Fibroblast of the aortic adventitia (primary cell): ENCODE results near the gene RAB4A. TPM values are rescaled to one million over a fixed set of nuclear protein-coding genes. Genes with fewer than 3 reads are reported as not detected.

ENCODE experiments used
- DNase-seq: peaks from one replicate; pipeline ENCODE4 v3.0.0-alpha.2; 2010; ENCODE audit warnings: low read depth
- H3K4me3 ChIP-seq: 2 replicates; pipeline ENCODE4 v1.5.1; 2011; ENCODE audit warnings: low read depth, mild to moderate bottlenecking, control low read depth, low read length, moderate library complexity
- total RNA-seq: library from RNA; depleted of rRNA; stranded (reverse); fragments of >200 nt; gene quantifications from 2 replicates; pipeline ENCODE4 v1.2.3, GENCODE V29; 2012; ENCODE audit warnings: low replicate concordance
- TF ChIP-seq, protein P1 (sequence below): IDR thresholded peaks from 2 replicates; pipeline ENCODE4 v1.5.1; 2011; ENCODE audit warnings: mild to moderate bottlenecking, low read length, control low read depth, inconsistent platforms; ENCODE audit not compliant: insufficient read depth

RAB4A gene
- total RNA-seq, 1 donor = 30.8 TPM

DNA sequence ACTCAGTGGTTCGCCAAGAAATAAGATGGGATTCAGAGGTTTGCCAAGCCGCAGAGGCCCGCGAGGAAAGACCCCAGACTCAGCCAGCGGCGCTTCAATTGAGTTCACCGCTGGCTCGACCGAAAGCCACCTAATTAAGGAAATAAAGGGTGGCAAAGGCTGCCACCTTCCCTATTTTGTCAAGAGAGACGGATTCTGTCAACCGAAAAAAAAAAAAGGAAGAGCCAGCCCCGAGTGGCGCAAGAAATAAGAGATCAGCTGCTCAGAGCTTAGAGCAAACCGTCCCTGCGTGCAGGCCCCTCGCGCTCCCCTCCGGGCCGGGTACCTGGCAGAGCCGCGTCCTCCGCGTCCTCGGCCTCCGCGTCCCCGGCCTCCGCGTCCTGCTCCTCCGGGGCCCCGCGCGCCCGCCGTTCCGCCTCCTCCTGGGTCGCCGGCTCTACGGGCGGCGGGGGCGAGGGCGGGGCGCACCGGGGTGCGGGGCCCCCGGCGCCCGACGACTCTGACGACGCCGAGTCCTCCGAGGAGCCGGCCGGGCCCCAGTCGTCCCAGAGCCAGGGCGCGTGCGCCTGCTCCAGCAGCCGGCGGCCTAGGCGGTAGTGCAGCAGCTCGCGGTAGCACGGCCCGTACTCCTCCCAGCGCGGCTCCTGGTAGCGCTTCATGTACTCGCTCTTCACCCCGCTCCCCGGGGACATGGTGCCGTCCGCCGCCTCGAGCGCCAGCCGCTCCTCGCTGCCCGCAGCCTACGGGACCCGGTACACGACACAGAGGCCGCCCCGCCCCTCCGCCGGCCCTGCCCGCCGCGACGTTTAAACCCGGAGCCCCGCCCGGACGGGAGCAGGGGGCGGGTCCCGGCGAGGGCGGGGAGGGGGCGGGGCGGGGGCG lies 71.1 kb downstream of the RAB4A start:
- peak; percentile 50 for DNase-seq
- TF ChIP-seq, protein P1, sequence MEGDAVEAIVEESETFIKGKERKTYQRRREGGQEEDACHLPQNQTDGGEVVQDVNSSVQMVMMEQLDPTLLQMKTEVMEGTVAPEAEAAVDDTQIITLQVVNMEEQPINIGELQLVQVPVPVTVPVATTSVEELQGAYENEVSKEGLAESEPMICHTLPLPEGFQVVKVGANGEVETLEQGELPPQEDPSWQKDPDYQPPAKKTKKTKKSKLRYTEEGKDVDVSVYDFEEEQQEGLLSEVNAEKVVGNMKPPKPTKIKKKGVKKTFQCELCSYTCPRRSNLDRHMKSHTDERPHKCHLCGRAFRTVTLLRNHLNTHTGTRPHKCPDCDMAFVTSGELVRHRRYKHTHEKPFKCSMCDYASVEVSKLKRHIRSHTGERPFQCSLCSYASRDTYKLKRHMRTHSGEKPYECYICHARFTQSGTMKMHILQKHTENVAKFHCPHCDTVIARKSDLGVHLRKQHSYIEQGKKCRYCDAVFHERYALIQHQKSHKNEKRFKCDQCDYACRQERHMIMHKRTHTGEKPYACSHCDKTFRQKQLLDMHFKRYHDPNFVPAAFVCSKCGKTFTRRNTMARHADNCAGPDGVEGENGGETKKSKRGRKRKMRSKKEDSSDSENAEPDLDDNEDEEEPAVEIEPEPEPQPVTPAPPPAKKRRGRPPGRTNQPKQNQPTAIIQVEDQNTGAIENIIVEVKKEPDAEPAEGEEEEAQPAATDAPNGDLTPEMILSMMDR = no peak
- peak overlapping the region; percentile 84 for H3K4me3 ChIP-seq

DNA sequence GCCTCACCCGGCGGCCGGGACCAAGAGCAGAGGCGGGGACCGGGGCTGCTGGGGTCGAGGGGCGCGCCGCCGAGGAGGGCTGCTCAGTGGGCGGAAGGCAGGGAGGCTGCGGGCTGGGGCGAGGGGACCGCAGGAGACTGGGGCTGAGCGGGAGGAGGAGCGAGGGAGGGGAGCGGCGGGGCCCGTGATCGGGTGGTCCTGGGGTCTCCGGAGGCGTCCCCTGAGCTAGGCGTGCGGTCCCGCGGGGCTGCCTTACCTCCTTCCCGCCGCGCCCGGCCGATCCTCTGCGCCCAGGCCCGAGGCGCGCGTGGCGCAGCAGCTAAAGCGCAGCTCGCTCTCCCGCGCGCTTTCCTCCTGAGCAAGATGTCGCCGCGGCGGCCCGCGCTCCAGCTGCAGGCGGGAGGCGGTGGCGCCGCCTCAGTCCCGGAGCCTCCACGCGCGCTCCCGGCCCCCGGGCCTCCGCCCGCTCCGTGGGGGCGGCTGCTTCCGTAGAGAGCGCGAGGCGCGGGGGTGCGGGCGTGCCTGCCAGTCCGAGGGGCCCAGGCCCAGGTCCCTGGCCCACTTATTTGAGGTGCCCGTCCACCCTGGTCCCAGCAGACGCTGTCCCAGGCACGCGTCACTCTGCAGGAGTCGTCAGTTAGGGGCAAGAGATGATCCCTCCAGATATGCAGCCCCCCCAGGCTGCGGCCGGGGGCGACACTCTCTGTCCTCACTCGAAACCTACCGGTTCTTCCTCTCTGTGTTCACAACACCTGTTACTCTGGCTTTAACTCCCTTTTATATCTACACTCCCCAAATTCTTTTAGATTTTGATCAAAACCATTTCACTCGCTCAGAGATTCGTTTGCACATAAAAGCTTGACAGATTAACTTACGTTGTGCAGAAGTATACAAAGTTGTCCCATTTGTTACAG lies 72.0 kb downstream of the RAB4A start, which contains the start of gene CCSAP:
CCSAP (minus strand) TSS at position 392 of the 914 bp plus-strand sequence. CDS start 582 bp downstream, outside the sequence.
- TF ChIP-seq, protein P1 = no peak
- H3K4me3 ChIP-seq = peak within 1 kb of the TSS; percentile 84
- DNase-seq = peak; percentile 29

DNA sequence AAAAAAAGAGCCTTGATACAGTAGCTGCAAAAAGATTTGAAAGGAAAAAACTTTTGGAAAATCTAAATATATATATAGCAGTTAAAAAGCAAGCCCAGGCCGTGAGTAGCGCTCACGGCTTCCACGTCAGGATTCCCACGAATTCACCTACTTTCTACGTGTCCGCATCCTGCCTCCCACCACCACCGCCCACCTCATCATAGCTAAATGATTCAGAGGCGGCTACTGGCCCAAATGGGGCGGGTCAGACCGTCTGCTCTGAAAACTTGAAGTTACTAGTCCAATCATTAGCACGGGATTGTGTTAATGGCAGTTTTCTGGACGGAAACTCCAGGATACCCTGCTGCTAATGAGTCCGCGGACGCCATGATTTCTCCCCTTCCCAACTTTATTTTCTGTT lies 73.2 kb downstream of the RAB4A start:
- TF ChIP-seq, protein P1 = no peak
- no peak overlapping the region for H3K4me3 ChIP-seq
- no peak for DNase-seq

DNA sequence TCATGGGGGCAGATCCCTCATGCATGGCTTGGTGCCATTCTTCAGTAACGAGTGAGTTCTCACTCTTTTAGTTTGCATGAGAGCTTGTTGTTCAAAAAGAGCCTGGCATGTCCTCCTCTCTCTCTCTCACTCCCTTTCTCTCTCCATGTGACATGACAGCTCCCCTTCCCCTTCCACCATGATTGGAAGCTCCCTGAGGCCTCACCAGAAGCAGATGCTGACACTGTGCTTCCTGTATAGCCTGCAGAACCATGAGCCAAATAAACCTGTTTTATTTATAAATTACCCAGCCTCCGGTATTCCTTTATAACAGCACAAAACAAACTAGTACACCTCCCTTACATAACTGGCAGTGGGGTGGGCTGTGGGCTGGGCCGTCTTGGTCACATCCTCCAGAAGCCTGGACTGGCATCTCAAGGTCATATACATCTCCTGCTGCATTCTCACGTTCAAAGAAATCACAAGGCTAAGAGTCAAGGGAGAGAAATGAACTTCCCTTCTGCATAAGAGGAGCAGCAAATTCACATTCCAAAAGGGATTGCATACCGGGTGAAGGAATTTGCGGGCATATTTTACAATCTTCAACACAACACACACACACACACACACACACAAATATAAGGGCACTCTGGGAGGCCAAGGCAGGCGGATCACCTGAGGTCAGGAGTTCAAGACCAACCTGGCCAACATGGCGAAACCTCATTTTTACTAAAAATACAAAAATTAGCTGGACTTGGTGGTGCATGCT lies 74.2 kb downstream of the RAB4A start:
- no peak overlapping the region for H3K4me3 ChIP-seq
- DNase-seq = peak; percentile 27
- TF ChIP-seq, protein P1 = no peak

DNA sequence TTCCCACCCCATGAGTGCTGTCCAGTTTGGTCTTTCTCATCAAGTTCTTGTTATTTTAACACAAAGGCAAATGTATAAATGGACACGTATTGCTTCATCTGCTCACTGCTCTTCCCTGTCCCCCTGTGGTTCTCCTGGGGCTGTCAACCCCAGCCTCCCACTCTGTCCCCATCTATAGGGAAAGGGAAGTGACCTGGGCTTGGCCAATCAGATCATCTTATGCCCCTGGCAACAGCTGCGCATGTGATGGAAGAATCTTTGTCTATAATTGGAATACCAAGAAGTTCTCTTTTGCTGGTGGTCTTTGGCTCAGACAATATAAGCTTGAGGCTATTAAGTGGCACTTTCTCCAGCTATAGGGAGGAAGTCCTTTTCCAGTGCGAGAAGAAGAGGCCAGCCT lies 76.6 kb downstream of the RAB4A start:
- TF ChIP-seq, protein P1 = no peak
- no peak for DNase-seq
- no peak overlapping the region for H3K4me3 ChIP-seq
